Measurements from ENCODE around the gene EPHB1.
"Not testable (repeated sequence)": the region's sequence is repeated elsewhere in the genome, so short reads cannot be mapped to it uniquely, and the experiment has no call there.

Gene EPHB1

DNA sequence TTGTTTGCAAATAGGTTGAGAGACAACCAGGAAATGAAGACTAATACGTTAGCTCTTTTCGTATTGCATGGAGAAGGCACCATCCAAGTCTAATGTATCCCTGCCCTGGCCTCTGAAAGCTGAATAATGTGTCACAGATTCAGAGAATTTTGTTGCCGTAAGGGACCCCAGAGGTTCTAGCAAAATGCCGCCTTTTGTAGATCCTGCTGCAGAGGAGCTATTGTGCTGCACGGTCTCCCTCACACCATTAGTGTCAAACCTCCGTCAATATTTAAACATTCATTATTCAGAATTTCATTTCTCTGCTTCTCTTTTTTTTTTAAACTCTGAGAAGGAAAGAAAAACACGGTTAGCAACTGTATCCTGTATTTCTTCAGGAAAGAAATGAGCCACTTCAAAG is 238.7 kb downstream of the EPHB1 start:
- no peak overlapping the region for H3K4me3 ChIP-seq (ENCODE audit: low read depth, low read length)
- in situ Hi-C loops (cut with HindIII; ENCODE audit: low sequenced_read_pairs), result no loop called here
- TF ChIP-seq, protein P1, sequence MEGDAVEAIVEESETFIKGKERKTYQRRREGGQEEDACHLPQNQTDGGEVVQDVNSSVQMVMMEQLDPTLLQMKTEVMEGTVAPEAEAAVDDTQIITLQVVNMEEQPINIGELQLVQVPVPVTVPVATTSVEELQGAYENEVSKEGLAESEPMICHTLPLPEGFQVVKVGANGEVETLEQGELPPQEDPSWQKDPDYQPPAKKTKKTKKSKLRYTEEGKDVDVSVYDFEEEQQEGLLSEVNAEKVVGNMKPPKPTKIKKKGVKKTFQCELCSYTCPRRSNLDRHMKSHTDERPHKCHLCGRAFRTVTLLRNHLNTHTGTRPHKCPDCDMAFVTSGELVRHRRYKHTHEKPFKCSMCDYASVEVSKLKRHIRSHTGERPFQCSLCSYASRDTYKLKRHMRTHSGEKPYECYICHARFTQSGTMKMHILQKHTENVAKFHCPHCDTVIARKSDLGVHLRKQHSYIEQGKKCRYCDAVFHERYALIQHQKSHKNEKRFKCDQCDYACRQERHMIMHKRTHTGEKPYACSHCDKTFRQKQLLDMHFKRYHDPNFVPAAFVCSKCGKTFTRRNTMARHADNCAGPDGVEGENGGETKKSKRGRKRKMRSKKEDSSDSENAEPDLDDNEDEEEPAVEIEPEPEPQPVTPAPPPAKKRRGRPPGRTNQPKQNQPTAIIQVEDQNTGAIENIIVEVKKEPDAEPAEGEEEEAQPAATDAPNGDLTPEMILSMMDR (IDR thresholded peaks at IDR 0.05; ENCODE audit: low read depth, low read length, missing control alignments), result no peak
- no peak for DNase-seq (ENCODE audit: low read depth)

DNA sequence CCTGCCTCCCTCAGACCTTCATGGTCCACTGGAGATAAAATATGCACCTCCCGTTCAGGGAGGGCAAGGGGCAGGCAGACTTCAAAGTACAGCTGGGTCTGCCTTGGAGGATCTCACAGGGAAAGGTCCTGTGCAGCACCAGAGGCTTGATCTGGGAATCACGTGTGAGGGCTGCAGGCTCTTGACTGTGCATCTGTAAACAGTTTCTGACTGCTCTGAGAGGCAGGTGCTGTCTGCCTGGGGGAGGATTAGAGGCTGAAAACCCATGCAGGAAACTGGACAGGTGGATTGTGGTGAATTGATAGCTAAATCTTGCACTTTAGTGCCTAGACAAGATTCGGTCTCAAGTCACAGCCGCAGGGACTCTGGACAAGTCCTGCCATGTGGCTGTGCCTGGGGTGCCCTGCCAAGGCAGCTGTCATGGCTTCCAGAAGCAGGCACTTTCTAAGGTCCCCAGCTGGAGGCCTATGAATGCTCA is 239.3 kb downstream of the EPHB1 start:
- TF ChIP-seq, protein P1 (IDR thresholded peaks at IDR 0.05; ENCODE audit: low read depth, low read length, missing control alignments), result no peak
- in situ Hi-C loops (cut with HindIII; ENCODE audit: low sequenced_read_pairs), result no loop called here
- H3K4me3 ChIP-seq (ENCODE audit: low read depth, low read length), result no peak overlapping the region
- DNase-seq (ENCODE audit: low read depth), result no peak

DNA sequence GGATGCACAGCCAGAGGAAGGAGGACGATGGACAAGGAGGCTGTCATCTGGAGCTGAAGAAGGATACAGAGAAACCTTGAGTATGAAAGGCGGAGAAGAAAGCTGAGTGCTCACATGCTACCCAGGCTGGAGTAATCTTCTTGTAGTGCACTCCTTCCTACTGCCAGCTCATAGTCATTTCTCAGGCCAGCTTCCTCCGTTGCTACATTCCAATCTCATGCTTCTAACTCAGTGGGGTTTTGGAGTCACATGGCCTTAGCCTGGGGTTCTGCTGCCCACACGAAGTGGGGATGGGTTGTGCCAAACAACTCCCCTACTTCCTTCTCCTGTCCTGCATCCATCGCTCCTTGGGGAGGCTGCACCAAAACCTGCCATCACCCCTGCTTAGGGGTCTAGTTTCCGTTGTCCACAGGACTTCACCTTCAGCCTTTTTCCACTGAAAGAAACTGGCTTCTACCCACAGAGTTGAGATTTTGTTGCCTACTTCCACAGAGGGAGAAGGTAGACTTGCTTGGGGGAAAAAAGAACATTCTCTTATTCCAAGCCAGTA is 239.9 kb downstream of the EPHB1 start:
- in situ Hi-C loops (cut with HindIII; ENCODE audit: low sequenced_read_pairs), result no loop called here
- TF ChIP-seq, protein P1 (IDR thresholded peaks at IDR 0.05; ENCODE audit: low read depth, low read length, missing control alignments), result no peak
- H3K4me3 ChIP-seq (ENCODE audit: low read depth, low read length), result no peak overlapping the region
- DNase-seq (ENCODE audit: low read depth), result no peak

DNA sequence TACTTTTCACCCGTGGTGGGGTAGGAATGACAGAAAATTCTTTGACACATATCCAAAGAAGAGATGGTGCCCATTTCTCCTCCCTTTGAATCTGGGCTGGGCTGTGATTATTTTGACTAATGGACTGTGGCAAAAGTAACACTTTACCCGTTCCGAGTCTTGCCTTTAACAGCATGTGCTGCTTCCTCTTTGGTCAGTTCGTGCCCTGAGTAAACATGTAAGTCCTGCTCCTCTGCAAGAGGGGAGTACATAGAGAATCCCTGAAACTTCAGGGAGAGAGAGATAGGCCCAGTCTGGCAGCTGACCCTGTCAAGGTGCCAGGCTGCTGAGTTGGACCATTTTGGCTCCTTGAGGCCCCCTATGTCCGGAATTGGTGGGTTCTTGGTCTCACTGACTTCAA is 243.1 kb downstream of the EPHB1 start:
- no peak for DNase-seq (ENCODE audit: low read depth)
- TF ChIP-seq, protein P1 (IDR thresholded peaks at IDR 0.05; ENCODE audit: low read depth, low read length, missing control alignments), result no peak
- no peak overlapping the region for H3K4me3 ChIP-seq (ENCODE audit: low read depth, low read length)
- in situ Hi-C loops (cut with HindIII; ENCODE audit: low sequenced_read_pairs), result no loop called here

DNA sequence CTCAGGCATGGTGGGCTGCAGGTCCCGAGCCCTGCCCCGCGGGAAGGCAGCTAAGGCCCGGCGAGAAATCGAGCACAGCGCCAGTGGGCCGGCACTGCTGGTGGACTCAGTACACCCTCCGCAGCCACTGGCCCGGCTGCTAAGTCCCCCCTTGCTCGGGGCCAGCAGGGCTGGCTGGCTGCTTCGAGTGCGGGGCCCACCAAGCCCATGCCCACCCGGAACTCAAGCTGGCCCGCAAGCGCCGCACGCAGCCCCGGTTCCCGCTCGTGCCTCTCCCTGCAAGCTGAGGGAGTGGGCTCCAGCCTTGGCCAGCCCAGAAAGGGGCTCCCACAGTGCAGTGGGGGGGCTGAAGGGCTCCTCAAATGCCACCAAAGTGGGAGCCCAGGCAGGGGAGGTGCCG is 244.5 kb downstream of the EPHB1 start:
- DNase-seq (ENCODE audit: low read depth); H3K4me3 ChIP-seq (ENCODE audit: low read depth, low read length); in situ Hi-C loops (cut with HindIII; ENCODE audit: low sequenced_read_pairs): not testable (repeated sequence)

DNA sequence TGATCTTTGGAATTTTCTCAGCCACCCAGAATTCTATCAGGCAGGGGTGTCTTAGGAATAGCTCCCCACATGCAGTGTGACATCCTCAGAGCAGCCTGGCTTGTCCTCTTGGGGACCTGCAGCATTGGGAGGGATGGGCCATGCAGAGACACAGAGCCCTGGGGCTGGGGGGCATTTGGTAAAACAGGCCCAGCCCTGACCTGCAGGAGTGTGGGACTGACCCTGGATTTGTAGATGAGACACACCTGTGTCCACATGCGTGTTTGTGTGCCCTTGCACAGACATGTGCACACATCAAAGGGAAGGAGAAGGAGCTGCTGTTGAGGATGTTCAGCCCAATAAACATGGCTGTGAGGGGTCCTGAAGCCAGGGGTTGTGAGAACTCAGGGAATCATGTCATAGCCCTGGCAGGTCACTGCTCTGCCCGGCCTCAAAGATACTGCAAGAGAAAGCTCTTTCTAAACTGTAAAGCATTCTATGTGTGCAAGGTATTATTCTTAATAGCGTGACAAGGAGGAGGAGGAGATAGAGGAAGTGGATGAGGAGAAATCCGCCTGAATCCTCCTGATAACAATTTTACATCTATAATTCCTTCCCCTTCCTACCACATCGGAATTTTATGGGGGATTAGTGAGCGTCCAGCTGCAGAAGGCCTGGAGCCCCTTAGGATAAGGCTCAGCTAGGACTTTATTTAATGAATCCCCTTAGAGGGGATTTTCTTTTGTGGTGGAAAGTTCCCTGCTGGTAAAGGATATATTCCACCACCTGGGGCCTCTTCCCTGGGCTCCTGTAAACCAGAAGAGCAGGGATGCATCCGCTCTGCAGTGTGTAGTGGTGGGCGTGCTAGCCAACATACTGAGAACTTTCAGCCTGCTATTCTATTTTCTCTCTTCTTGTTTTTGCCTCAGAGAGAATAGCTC is 245.5 kb downstream of the EPHB1 start:
- TF ChIP-seq, protein P1 (IDR thresholded peaks at IDR 0.05; ENCODE audit: low read depth, low read length, missing control alignments), result no peak
- no peak for DNase-seq (ENCODE audit: low read depth)
- in situ Hi-C loops (cut with HindIII; ENCODE audit: low sequenced_read_pairs), result no loop called here
- no peak overlapping the region for H3K4me3 ChIP-seq (ENCODE audit: low read depth, low read length)

DNA sequence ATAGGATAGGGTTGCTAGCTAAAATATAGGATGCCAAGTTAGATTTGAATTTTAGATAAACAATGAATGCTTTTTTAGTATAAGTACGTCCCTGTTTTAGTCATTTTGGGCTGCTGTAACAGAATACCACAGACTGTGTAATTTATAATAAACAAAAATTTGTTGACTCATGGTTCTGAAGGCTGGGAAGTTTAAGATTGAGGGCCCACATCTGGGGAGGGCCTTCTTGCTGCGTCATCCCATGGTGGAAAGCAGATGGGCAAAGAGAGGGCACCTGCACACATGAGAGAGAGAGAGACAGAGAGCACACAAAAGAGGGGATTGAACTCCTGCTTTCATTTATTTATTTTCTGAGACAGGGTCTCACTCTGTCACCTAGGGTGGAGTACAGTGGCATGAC is 246.5 kb downstream of the EPHB1 start:
- in situ Hi-C loops (cut with HindIII; ENCODE audit: low sequenced_read_pairs), result no loop called here
- no peak overlapping the region for H3K4me3 ChIP-seq (ENCODE audit: low read depth, low read length)
- TF ChIP-seq, protein P1 (IDR thresholded peaks at IDR 0.05; ENCODE audit: low read depth, low read length, missing control alignments), result no peak
- DNase-seq (ENCODE audit: low read depth), result no peak
